Measurements from ENCODE around the gene DDX41. TPM values are rescaled to one million over a fixed set of nuclear protein-coding genes. Genes with fewer than 3 reads are reported as not detected.

Gene DDX41
- total and polyA plus RNA-seq, 10 of the 15 experiments (the other 5 are each of a cell fraction or from before 2014, with no cell fraction given) = 32.7 to 215 (median 93.6) TPM

GRCh38 chr5:177516601-177517568, at the start of gene DDX41 (continued):
- no peak for TF ChIP-seq NFIC (IDR thresholded peaks at IDR 0.05; ENCODE audit: low read depth, low read length)
- TF ChIP-seq FOS (IDR thresholded peaks at IDR 0.05; ENCODE audit: borderline replicate concordance, extremely low read depth, insufficient read length) = no peak
- TF ChIP-seq, protein P1, sequence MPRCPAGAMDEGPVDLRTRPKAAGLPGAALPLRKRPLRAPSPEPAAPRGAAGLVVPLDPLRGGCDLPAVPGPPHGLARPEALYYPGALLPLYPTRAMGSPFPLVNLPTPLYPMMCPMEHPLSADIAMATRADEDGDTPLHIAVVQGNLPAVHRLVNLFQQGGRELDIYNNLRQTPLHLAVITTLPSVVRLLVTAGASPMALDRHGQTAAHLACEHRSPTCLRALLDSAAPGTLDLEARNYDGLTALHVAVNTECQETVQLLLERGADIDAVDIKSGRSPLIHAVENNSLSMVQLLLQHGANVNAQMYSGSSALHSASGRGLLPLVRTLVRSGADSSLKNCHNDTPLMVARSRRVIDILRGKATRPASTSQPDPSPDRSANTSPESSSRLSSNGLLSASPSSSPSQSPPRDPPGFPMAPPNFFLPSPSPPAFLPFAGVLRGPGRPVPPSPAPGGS (IDR thresholded peaks at IDR 0.05; ENCODE audit: borderline replicate concordance, insufficient read depth, low read depth, low read length, poor library complexity, severe bottlenecking) = no peak
- peak; percentile 88 for TF ChIP-seq LARP7 (IDR thresholded peaks at IDR 0.05)
- peak; percentile 79 for TF ChIP-seq NR2C1 (IDR thresholded peaks at IDR 0.05)
- no peak for TF ChIP-seq SUZ12 (IDR thresholded peaks at IDR 0.05; ENCODE audit: unreplicated experiment)
- TF ChIP-seq NBN (IDR thresholded peaks at IDR 0.05) = peak; percentile 98
- TF ChIP-seq, protein P2, sequence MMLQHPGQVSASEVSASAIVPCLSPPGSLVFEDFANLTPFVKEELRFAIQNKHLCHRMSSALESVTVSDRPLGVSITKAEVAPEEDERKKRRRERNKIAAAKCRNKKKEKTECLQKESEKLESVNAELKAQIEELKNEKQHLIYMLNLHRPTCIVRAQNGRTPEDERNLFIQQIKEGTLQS (IDR thresholded peaks at IDR 0.05; ENCODE audit: borderline replicate concordance, extremely low read depth, low read depth, low read length) = no peak
- no peak for TF ChIP-seq PML (IDR thresholded peaks at IDR 0.05; ENCODE audit: low read length)
- TF ChIP-seq, protein P3, sequence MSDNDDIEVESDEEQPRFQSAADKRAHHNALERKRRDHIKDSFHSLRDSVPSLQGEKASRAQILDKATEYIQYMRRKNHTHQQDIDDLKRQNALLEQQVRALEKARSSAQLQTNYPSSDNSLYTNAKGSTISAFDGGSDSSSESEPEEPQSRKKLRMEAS (IDR thresholded peaks at IDR 0.05; ENCODE audit: low read depth, low read length) = peak; percentile 71; the same call in 1 of the 2 replicates
- TF ChIP-seq, protein P4, sequence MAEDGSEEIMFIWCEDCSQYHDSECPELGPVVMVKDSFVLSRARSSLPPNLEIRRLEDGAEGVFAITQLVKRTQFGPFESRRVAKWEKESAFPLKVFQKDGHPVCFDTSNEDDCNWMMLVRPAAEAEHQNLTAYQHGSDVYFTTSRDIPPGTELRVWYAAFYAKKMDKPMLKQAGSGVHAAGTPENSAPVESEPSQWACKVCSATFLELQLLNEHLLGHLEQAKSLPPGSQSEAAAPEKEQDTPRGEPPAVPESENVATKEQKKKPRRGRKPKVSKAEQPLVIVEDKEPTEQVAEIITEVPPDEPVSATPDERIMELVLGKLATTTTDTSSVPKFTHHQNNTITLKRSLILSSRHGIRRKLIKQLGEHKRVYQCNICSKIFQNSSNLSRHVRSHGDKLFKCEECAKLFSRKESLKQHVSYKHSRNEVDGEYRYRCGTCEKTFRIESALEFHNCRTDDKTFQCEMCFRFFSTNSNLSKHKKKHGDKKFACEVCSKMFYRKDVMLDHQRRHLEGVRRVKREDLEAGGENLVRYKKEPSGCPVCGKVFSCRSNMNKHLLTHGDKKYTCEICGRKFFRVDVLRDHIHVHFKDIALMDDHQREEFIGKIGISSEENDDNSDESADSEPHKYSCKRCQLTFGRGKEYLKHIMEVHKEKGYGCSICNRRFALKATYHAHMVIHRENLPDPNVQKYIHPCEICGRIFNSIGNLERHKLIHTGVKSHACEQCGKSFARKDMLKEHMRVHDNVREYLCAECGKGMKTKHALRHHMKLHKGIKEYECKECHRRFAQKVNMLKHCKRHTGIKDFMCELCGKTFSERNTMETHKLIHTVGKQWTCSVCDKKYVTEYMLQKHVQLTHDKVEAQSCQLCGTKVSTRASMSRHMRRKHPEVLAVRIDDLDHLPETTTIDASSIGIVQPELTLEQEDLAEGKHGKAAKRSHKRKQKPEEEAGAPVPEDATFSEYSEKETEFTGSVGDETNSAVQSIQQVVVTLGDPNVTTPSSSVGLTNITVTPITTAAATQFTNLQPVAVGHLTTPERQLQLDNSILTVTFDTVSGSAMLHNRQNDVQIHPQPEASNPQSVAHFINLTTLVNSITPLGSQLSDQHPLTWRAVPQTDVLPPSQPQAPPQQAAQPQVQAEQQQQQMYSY (CRISPR knock-in tag; IDR thresholded peaks at IDR 0.05) = no peak
- no peak; the same call in 1 of the 2 replicates for TF ChIP-seq STAT1 (conservative IDR thresholded peaks at IDR 0.05)
- no peak for TF ChIP-seq ZBED1 (IDR thresholded peaks at IDR 0.05; ENCODE audit: borderline replicate concordance)
- no peak for TF ChIP-seq SREBF1 (IDR thresholded peaks at IDR 0.05; ENCODE audit: low read length)
- TF ChIP-seq BMI1 (IDR thresholded peaks at IDR 0.05; ENCODE audit: borderline replicate concordance) = no peak
- 0 out of 2 replicates have a peak, but pooled peaks have one; percentile 60 for TF ChIP-seq ESRRA (IDR thresholded peaks at IDR 0.05; ENCODE audit: low read length)
- TF ChIP-seq SP1 (IDR thresholded peaks at IDR 0.05; ENCODE audit: low read depth, low read length) = peak; percentile 66
- TF ChIP-seq CREB1 (IDR thresholded peaks at IDR 0.05; ENCODE audit: low read depth) = no peak
- TF ChIP-seq MYB (IDR thresholded peaks at IDR 0.05; ENCODE audit: borderline replicate concordance, low read depth, low read length) = no peak
- no peak for TF ChIP-seq BACH1 (IDR thresholded peaks at IDR 0.05; ENCODE audit: borderline replicate concordance)
- 0 out of 2 replicates have a peak, but pooled peaks have one; percentile 3 for TF ChIP-seq SMC3 (IDR thresholded peaks at IDR 0.05; ENCODE audit: borderline replicate concordance, low read length)
- no peak for TF ChIP-seq SREBF2 (IDR thresholded peaks at IDR 0.05; ENCODE audit: low read length)
- TF ChIP-seq BRCA1 (IDR thresholded peaks at IDR 0.05; ENCODE audit: low read depth, low read length) = no peak
- peak; percentile 37 for TF ChIP-seq NR2F1 (conservative IDR thresholded peaks at IDR 0.05)
- peak in 1 of 2 experiments; percentile 59; a peak in 1 of 4 replicates for TF ChIP-seq IKZF2 (IDR thresholded peaks at IDR 0.05)

Measured in GM12878 (cell line).